Panc1 (cell line): ENCODE results near the gene STX5.

Experiments
- CTCF ChIP-seq: fragments of 450-650 bp; IDR thresholded peaks from 2 replicates; pipeline ENCODE4 v1.5.1; 2017; ENCODE audit warnings: mild to moderate bottlenecking
- REST ChIP-seq, 2 experiments: IDR thresholded peaks; 2 replicates each; pipeline ENCODE4 v1.6.1; 2011 to 2012; ENCODE audit warnings: low read depth in 2 of 2, control low read depth in 1 of 2, low read length in 1 of 2, mild to moderate bottlenecking in 1 of 2, moderate library complexity in 1 of 2; ENCODE audit not compliant: insufficient read depth in 1 of 2

GRCh38 chr11:62757846-62758788 is 73.7 kb downstream of the STX5 start:
- TF ChIP-seq REST (IDR thresholded peaks at IDR 0.05; ENCODE audit: insufficient read depth in 1 of 2, low read depth in 2 of 2, low read length in 1 of 2) (no peak), CTCF (no peak)
